GM18519 (cell line): ENCODE data around the gene ABI1.
"Not testable (repeated sequence)": the region's sequence is repeated elsewhere in the genome, so short reads cannot be mapped to it uniquely, and the experiment has no call there.

Experiments
- ATAC-seq: cut with Tn5 transposase; IDR thresholded peaks from one replicate; pipeline ENCODE4 v1.9.1; 2021; ENCODE audit warnings: mild to moderate bottlenecking, moderate library complexity; ENCODE audit not compliant: unreplicated experiment, low FRiP score

ABI1 gene

DNA sequence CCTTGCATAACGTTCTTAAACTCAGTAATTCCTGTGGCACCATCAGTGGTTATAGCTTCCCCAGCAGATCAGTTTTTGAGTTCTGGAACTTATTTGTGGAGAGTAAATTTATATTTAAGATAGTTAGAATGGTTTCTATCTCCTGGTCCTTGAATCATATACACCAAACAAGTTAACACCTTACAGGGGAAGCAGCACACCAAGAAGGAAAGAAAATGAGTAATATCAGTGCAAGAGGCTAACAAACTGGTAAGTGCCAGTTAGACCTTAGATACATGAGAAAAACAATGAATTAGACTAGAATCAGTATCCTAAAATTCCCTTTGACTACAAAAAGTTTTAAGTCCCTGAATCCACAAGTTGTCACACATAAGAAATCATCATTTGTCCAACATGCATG, 54.2 kb downstream of the ABI1 start:
- no peak for ATAC-seq

DNA sequence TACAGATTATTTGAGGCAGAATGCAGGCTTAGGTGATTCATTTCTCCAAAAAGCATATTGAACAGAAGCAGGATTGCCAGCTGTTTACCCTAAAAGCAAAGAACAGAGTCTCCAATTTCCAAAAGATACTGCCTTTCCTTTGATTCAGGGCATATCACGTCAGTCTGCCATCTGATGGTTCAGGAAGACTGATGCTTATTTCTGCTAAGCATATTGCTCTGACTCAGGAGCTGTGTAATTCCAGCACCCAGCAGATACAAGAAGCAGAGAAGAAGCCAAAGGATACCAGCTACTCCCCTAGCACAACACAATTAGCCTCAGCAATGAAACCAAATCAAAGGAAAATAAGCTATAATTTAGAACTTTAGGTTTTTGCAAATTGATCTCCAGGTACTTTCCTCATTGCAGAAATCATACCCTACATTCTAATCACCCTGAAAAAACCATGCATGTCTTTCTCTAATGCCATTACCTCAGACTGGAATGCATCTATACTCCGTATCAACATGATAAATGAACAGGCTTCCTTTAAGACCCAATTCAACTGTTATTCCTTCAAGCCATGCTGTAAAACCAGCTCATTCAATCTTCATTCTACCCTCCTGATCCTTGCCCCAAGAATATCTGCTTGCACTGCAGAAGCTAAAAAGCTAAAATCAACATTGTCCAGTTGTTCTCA, 55.1 kb downstream of the ABI1 start:
- no peak for ATAC-seq

DNA sequence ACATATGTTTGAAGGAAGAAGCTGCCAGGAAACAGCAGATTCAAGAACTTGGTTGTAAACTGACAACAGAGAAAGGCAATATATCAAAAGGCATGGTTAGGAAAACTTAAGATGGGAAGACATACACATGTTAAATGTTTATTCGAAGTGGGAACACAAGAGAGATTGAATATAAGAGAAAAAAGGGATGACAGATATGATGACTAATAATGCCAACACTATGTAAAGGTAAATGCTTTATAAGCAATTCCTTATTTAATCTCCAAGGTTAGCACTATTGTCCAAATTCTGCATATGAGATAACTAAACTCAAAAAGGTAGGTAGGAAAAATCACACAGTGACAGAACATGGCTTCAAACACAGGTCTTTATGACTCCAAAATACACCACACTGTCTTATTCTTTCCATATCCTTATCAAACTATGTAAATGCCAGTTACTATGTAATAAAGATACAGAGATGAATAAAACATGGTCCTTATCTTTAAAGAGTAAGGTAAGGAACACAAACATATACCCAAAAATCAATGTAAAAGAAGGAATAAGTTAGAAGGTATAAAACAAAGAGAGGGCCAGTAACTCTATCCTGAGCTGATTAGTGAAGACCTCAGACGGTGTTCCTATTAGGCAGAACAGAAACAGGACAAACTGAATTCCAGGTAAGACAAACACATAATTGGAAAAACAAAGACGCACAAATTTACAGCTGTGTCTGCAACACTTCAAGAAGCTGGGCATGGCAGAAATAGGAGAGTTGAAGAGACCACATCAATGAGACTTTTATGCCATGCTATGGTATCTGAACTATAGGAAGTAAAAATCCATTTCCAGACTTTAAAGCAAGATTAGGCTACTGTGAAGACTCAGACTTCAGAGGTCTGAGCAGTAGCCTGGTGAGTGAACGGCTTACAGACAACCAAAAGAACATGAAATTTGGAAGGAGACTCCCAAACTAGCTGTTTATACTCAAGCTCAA, 56.1 kb downstream of the ABI1 start:
- ATAC-seq, result no peak

DNA sequence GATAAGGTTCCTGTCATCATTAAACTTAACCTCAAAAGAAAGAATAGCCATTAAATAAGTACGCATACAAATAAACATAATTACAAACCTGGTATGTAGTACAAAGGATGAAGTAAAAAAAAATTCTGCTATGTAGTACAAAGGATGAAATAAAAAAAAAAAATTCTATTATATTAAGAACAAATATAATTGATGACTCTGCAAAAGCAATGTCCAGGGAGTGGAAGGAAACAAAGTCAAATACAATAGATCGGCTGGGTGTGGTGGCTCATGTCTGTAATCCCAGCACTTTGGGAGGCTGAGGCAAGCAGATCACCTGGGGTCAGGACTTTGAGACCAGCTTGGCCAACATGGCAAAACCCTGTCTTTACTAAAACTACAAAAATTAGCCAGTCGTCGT, 56.9 kb downstream of the ABI1 start:
- no peak for ATAC-seq

DNA sequence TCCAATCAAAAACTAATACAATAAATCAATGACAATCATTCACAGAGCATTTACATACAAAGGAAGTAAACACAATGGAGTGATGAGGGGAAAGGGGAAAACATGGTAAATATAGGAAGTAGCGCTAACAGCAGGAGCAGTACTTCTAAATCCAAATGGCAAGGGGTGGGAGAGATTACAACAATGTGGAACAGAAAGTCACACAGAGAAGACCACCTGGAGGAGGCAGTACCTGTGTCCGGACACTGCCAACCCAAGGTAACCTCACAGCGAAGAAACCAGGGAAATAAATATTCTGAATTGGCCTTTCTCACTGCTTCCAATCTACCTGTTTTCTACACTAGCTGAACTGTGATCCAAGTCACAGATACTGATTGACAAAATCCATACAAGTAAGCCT, 58.2 kb downstream of the ABI1 start:
- no peak for ATAC-seq

DNA sequence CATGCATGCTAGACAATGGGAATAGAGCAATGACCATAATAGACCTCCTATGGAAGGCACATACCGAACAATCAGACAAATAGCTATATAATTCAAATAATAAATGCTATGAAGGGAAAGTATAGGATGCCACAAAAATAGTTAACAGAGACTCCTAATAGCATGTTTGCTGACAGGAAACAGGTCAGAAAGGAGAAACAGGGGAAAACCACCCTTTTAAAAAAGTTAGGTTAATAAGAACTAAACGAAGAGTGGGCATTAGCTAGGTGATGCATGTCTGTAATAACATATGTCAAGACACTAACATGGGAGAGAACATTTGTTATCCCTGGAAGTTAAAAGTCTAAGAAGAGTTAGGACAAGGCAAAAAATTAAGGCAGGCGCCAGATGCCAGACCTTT, 58.9 kb downstream of the ABI1 start:
- ATAC-seq, result no peak

DNA sequence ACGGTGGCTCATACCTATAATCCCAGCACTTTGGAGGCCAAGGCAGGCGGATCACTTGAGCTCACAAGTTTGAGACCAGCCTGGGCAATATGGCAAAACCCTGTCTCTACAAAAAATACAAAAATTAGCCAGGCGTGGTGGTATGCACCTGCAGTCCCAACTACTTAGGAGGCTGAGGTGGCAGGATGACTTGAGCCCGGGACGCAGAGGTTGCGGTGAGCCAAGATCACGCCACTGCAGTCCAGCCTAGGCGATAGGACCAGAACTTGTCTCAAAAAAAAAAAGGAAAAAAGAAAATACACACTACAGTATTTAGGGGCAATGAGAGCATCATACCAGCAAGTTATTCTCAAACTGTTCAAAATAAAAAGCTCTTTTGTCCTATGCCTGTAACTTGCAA, 59.5 kb downstream of the ABI1 start:
- no peak for ATAC-seq

DNA sequence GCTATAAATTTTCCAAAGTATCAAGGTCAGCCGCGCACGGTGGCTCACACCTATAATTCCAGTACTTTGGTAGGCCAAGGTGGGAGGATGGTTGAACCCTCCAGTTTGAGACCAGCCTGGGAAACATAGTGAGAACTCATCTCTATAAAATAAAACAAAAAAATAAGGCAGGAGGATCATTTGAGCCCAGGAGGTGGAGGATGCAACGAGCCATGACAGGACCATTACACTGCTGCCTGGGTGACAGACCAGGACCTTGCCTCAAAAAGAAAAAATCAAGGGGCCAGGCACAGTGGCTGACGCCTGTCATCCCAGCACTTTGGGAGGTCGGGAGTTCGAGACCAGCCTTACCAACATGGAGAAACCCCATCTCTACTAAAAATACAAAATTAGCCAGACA, 60.3 kb downstream of the ABI1 start:
- no peak for ATAC-seq

DNA sequence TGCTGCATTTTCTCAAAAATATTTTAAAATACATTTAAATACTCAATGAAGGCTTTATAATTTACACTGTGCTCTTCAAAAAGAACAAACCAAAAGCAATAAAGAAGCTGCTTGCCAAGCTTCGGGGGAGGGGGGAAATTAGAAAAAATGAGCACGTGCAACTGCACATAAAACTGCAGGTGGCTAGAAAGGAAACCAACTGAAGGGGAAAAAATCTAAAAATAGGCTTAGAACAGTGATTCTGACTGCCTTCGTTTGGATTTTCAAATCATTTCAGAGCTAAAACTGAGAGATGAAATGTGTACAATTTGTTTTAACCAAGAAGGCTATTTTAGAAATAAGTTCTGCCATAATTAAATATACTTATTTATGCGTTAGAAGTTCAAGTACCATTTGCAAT, 61.4 kb downstream of the ABI1 start:
- no peak for ATAC-seq

DNA sequence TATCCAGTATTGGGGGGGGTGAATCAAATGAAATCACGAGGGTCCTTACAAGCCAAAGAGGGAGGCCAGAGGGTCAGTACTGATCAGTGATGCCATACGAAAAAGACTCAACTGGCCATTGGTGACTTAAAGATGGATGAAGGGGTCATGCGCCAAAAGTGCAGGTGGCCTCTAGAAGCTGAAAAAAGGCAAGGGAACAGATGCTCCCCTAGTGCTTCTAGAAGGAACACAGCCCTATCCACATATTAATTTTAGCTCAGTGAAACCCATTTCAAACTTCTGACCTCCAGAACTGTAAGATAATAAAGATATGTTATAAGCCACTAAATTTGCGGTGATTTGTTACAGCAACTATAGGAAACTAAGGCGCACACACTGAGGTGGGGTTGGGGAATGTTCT, 62.5 kb downstream of the ABI1 start:
- no peak for ATAC-seq

DNA sequence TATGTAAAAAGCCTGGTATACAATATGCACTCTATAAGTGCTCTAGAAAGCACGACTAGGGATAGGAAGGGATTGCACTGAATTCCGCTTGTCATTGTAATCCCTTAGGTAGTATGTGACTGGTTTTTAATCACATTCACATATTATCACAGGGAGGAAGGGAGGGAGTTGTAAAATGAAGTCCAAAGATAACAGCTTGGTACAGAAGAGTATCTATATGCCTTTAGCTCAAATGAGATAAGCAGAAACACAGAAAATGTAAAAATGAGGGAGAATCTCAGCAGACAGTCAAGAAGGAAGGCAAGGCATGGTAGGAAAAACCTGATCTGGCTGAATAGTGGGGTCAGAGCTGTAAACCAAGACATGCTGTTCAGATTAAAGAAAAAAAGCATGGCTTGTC, 63.4 kb downstream of the ABI1 start:
- ATAC-seq, result no peak

DNA sequence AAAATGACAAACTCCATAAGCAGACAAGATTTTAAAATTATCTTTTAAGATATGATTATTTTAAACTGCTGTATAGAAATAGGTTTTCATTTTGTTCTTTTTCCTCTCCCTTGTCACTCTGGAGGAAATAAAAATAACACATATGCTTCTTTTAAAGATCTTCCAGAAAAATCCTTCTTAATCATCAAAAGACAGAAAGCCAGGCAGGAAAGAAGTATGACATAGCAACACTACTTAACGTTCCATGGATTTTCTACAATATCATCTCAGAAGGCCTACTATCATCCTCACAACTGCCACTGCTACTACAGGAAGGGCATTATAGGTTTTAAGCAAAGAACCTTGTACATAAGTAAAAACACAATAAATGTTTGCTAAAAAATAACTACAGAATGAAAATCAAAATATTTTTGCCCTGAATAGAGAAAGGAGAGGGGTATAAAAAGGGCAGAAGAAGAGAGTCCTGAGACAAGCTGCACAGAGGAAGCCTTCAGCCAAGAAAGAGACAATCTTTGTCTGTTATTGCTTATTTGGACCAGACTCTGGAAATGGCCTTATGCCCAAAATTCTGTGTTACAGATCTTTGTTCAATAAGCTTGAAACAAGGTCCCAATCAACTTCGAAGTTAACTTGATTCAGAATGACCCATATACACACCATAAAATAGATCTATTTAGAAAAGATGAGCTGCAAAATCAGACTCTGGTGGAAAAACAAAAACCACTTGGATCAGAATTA, 67.8 kb downstream of the ABI1 start:
- ATAC-seq, result no peak

DNA sequence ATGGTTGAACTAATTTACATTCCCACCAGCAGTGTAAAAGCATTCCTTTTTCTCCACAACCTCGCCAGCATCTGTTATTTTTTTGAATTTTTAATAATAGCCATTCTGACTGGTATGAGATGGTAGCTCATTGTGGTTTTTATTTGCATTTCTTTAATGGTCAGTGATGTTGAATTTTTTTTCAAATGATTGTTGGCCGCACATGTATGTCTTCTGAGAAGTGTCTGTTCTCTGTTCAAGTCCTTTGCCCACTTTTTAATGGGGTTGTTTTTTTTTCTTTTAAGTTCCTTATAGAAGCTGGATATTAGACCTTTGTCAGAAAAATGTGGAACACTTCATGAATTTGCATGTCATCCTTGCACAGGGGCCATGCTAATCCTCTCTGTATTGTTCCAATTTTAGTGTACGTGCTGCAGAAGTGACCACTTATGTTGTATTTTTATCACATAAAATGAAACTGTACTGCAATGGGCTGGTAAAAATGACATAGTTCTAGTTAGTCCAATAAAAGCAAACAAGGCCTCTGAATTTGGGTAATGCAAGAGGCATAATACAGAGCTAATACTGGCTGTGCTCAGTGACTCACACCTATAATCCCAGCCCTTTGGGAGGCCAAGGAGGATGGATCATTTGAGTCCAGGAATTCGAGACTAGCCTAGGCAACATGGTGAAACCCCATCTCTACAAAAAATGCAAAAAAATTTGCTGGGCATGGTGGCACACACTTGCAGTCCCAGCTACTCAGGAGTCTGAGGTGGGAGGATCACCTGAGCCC, 70.3 kb downstream of the ABI1 start:
- no peak for ATAC-seq

DNA sequence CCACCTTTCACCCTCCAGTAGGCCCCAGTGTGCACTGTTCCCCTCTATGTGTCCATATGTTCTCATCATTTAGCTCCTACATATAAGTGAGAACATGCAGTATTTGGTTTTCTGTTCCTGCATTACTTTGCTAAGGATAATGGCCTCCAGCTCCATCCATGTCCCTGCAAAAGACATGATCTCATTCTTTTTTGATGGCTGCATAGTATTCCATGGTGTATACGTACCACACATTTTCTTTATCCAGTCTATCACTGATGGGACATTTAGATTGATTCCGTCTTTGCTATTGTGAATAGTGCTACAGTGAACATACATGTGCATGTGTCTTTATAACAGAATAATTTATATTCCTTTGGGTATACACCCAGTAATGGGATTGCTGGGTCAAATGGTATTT, 71.0 kb downstream of the ABI1 start:
- ATAC-seq, result not testable (repeated sequence)

DNA sequence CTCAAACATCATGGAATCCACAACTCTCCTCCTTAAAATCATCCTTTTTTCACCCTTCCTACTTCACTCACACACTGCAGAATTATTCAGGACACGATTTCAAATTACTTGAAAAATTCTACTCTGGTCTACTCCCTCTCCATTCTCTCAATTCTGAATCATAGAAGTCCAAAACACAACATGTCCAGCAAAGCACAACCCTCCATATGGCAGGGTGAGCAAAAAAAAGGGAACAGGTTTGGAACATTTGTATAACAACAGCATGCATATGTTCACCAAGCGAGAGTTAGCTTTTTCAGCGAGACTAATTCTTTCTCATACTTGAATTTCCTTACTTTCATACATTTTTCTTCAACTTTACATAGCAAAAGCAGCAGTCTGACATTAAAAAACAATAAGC, 73.4 kb downstream of the ABI1 start:
- ATAC-seq, result no peak

DNA sequence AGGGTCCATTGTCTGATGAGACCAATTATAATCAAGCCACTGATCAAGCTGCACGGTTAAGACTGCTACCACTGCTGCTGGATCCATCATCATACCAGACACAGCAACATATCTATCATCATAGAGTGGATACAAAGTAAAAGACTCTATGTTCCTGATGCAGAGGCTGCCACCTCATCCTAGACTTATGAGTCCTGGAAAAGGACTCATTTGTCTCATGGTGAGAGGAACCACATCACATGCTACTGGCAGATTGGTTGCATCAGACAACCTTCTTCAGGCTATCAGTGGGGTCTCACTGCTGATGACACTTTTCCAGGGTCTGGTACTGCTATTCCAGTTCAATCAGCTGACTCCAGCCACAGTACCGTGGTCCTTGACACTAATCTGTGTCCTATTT, 79.0 kb downstream of the ABI1 start:
- ATAC-seq, result no peak

DNA sequence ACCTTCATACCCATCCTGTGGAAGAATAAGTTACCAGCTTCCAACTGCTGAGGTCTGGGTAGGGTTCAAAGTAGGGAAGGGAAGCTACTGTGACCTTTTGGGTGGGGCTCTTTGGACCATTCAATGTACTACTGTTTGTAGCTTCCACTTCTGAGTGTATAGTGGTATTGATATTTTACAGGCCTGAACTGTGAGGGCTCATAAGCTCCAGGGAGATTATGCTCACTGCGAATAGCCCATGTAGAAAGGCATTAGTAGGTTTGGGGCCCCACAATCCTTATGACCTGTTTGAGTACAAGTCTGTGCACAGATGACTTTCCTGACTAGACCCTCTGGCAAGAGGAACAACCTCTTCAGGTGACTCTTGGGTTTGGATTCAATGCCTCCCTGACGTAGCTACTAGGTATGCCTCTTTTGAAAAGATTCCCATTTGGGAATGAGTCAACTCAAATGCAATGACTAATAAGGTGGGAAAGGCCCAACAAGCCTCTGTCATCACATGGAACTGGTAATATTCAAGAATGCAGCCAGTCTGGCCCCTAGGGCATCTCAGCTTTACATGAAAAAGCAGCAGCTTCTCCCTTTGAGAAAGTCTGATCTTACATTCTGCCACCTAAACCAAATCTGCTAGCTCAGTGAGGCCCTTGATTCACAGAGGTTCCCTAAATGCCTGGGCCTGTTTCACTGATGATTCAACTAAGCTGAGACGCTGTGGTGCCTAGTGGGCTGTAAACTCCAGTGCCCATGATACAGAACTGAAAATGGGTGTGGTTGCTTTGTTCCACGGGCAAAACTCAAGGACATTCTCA, 79.8 kb downstream of the ABI1 start:
- peak; percentile 53 for ATAC-seq

DNA sequence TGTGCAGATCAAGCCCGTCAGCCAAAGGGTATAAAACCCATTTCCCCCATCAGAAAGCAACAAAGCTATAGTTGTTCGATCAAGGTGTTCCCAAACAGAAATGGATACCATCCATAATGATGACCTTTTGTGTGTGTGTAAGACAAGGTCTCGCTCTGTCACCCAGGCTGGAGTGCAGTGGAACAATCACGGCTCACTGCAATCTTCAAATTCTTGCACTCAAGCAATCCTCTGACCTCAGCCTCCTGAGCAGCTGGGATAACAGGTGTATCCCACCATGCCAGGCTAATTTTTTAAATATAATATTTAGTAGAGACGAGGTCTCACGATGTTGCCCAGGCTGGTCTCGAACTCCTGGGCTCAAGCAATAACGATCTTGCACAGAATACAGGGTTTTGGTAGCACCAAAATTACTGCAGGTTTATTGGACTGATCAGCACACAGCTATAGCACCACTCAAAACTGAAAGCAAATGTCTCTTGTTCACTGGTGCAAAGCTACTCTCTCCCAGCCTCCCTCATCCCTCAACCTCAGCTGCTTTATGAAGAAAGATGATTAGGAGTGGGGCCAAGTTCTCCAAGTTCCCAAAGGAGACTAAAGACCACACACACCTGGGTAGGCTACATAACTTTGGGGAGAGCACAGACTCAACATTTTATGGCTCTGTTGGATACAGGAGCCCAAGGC, 80.5 kb downstream of the ABI1 start:
- ATAC-seq, result no peak

DNA sequence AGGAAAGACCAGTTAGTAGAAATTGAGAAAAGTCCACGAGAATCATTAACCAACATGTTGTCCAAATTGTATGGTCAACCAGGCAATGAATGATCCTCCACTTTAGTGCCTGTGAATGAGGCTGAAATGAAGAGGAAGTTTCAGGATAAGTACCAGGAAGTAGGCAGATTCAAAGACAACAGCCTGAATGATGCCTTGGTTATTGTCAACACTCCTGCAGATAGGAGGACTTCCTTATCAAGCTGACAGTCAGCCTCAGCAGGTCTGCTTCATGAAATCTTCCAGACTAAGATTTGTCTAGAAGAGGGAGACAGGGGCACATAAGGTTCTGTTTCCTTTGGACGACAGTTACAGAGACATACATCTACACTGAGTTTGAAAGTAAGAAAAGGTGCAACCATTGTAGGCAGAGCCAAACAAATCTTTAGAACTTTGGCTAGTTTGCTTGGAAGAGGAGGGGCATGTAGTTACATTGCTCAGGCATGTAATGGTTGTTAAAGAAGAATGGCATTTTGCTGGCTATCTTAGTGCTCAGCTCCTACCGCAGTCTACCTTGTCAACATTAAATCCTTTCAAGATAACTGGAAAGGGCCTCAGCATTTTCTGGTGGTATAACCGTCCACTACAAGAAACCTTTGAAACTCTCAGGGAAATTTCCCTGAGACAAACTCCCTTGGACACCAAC, 81.4 kb downstream of the ABI1 start:
- ATAC-seq, result no peak
